Endothelial cell of umbilical vein (primary cell): ENCODE results near the gene LIPK. TPM values are rescaled to one million over a fixed set of nuclear protein-coding genes. Genes with fewer than 3 reads are reported as not detected.

ENCODE experiments used
- BruUV-seq: library from RNA; stranded (reverse); fragments of 400-500 nt; replicated peaks from 2 replicates; lab custom pipeline; 2021; lab: Mats Ljungman, UMichigan
- CTCF ChIA-PET: fragments of 300-600, 350-600 bp; sonication (Branson Sonifier 250); formaldehyde crosslinking; loops from one replicate; lab custom pipeline; 2021; ENCODE audit warnings: antibody characterized with exemption, inconsistent platforms; lab: Charles Lee
- POLR2A ChIA-PET: fragments of 300-600, 350-600 bp; sonication (Branson Sonifier 250); formaldehyde crosslinking; loops from one replicate; lab custom pipeline; 2021; ENCODE audit warnings: antibody characterized with exemption, inconsistent platforms; lab: Charles Lee
- DNase-seq: peaks from one replicate; pipeline ENCODE4 v3.0.0-alpha.2; 2011; ENCODE audit warnings: low read depth, low spot score
- FAIRE-seq: peaks from 2 replicates; lab custom pipeline; 2011; peaks lifted over from hg19 to GRCh38; lab: Jason Lieb, UNC
- H2AFZ ChIP-seq: 2 replicates; pipeline ENCODE4 v1.6.0; 2012; ENCODE audit warnings: low read depth, low read length, control low read depth, inconsistent platforms
- H3K27ac ChIP-seq: 2 replicates; pipeline ENCODE4 v1.5.1; 2011; ENCODE audit warnings: low read depth, mild to moderate bottlenecking, control low read depth, low read length, moderate library complexity; ENCODE audit not compliant: insufficient read depth
- H3K27me3 ChIP-seq, 2 experiments: 2 replicates each; pipeline versions ENCODE4 v1.6.0 to v1.6.1; 2011; ENCODE audit warnings: low read length in 2 of 2, mixed read lengths in 1 of 2; ENCODE audit not compliant: control insufficient read depth in 2 of 2, insufficient read depth in 2 of 2
- H3K36me3 ChIP-seq, 2 experiments: 2 replicates in 1 of 2; 3 replicates in 1 of 2; pipeline ENCODE4 v1.5.1; 2011; ENCODE audit warnings: low read length in 2 of 2, mild to moderate bottlenecking in 1 of 2, moderate library complexity in 1 of 2; ENCODE audit not compliant: control insufficient read depth in 2 of 2, insufficient read depth in 2 of 2; ENCODE audit errors: extremely low read depth in 1 of 2
- H3K4me1 ChIP-seq: 3 replicates; pipeline ENCODE4 v1.5.1; 2011; ENCODE audit warnings: mild to moderate bottlenecking, low read length; ENCODE audit not compliant: control insufficient read depth, insufficient read depth; ENCODE audit errors: extremely low read depth
- H3K4me2 ChIP-seq: 2 replicates; pipeline ENCODE4 v1.6.1; 2011; ENCODE audit warnings: low read length, control low read depth, mixed read lengths; ENCODE audit not compliant: insufficient read depth
- H3K4me3 ChIP-seq, 3 experiments: fragments of 200-600 bp in 1 of 3; sonication (generic), shearing (Covaris generic) in 1 of 3; replicated peaks in 1 of 3; 2 replicates each; pipeline ENCODE4 v1.5.1; 2011 to 2016; ENCODE audit warnings: control low read depth in 3 of 3, low read length in 3 of 3, mild to moderate bottlenecking in 2 of 3, inconsistent platforms in 1 of 3, low read depth in 1 of 3, moderate library complexity in 1 of 3; ENCODE audit not compliant: insufficient read depth in 1 of 3
- H3K79me2 ChIP-seq: 2 replicates; pipeline ENCODE4 v1.6.0; 2012; ENCODE audit warnings: low read length, inconsistent platforms; ENCODE audit not compliant: control insufficient read depth, insufficient read depth
- H3K9ac ChIP-seq: replicated peaks from 2 replicates; pipeline ENCODE3; 2011; ENCODE audit warnings: low read length, control low read depth; ENCODE audit not compliant: insufficient read depth; ENCODE audit errors: extremely low read depth
- H3K9me1 ChIP-seq: replicated peaks from 3 replicates; pipeline ENCODE4 v1.6.0; 2011; ENCODE audit warnings: mild to moderate bottlenecking, low read length; ENCODE audit not compliant: control insufficient read depth, insufficient read depth; ENCODE audit errors: extremely low read depth
- H3K9me3 ChIP-seq: replicated peaks from 2 replicates; pipeline ENCODE4 v1.5.1; 2012; ENCODE audit warnings: low read length, inconsistent platforms; ENCODE audit not compliant: control insufficient read depth, insufficient read depth
- H4K20me1 ChIP-seq: replicated peaks from 2 replicates; pipeline ENCODE3; 2011; ENCODE audit warnings: mild to moderate bottlenecking, low read length; ENCODE audit not compliant: control insufficient read depth, insufficient read depth; ENCODE audit errors: extremely low read depth
- CTCF ChIP-seq, 2 donors: IDR thresholded peaks; 1 replicate in 1 of 2; 2 replicates in 1 of 2; pipeline ENCODE4 v1.5.1; 2011; ENCODE audit warnings: low read length in 2 of 2, mild to moderate bottlenecking in 2 of 2, moderate library complexity in 2 of 2, control low read depth in 1 of 2, inconsistent platforms in 1 of 2, low read depth in 1 of 2; ENCODE audit not compliant: insufficient read depth in 1 of 2; ENCODE audit errors: extremely low read depth in 1 of 2
- EZH2 ChIP-seq: IDR thresholded peaks from 2 replicates; pipeline ENCODE4 v1.6.1; 2012; ENCODE audit warnings: borderline replicate concordance, low read depth, mild to moderate bottlenecking, moderate library complexity, low read length, inconsistent platforms; ENCODE audit not compliant: severe bottlenecking
- JUN ChIP-seq: IDR thresholded peaks from 2 replicates; pipeline ENCODE4 v1.6.1; 2011; ENCODE audit warnings: borderline replicate concordance, low read depth; ENCODE audit not compliant: insufficient read length, insufficient read depth
- MYC ChIP-seq: IDR thresholded peaks from one replicate; pipeline ENCODE4 v1.6.1; 2011; ENCODE audit warnings: mild to moderate bottlenecking, low read depth, low read length
- POLR2AphosphoS5 ChIP-seq: IDR thresholded peaks from 2 replicates; pipeline ENCODE4 v1.6.1; 2012; ENCODE audit warnings: low read depth, mild to moderate bottlenecking, control low read depth, low read length, moderate library complexity; ENCODE audit not compliant: insufficient read depth
- dilution Hi-C: fragments of 300-500 bp; cut with MboI; formaldehyde crosslinking; loops from one replicate; pipeline ENCODE4 v1.15.0; 2019; ENCODE audit warnings: low sequenced_read_pairs; ENCODE audit not compliant: extremely low pct_ligation_motif_present
- intact Hi-C: fragments of 100-400 bp; cut with micrococcal nuclease; formaldehyde crosslinking; loops from one replicate; pipeline ENCODE4 v1.10.0; 2022
- polyA plus RNA-seq, 4 experiments: library from polyadenylated mRNA; depleted of rRNA in 3 of 4; stranded (reverse) in 3 of 4; unstranded in 1 of 4; fragments of >200 nt; gene quantifications; 2 replicates each; pipeline versions ENCODE4 v1.2.1 to v1.2.3, GENCODE V29; 2011 to 2012; ENCODE audit warnings: missing spikeins in 1 of 4
- total RNA-seq: library from RNA; stranded (reverse); gene quantifications from 2 replicates; pipeline ENCODE4 v1.2.3, GENCODE V29; 2021

Gene LIPK
- total and polyA plus RNA-seq, 2 donors (not counting 3 experiments of a cell fraction or from before 2014, with no cell fraction given), result not detected

DNA sequence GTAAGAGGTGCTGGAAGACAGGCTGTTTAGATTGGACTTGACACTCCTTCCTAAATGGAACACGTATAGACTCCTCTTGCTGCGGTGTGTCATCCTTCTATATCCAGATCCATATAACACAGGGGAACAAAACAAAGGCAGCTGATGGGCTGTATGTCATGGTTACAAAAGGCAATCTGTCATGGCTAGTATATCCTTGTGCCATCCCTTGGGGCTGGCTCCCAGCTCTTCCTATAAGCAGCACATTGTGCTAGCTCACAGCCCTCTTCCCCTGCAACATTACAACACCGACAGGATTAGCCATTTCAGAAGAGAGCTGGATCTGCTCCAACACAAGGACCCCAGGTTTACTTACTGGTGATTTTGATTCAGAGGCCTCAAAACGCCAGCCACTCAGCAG, 15.3 kb downstream of the LIPK start:
- Histone ChIP-seq H3K9me3 (no peaks in the 10 kb centered on the region), H3K9me1 (no peaks in the 10 kb centered on the region), H3K79me2 (no peaks in the 10 kb centered on the region), H3K9ac (no peak overlapping the region), H3K4me3 (no peak overlapping the region), H3K4me1 (no peaks in the 10 kb centered on the region), H4K20me1 (no peaks in the 10 kb centered on the region), H3K4me2 (no peak overlapping the region), H3K36me3 (no peaks in the 10 kb centered on the region), H2AFZ (no peak overlapping the region), H3K27me3 (peaks cover 3 to 8% of the 10 kb centered on the region in 2 experiments), H3K27ac (no peak overlapping the region)
- FAIRE-seq (no peak), DNase-seq (no peak)
- dilution Hi-C loops (no loop called here), intact Hi-C loops (no loop called here)
- CTCF ChIA-PET, result interaction anchor here (1.1 to 1.5 kb wide), 2 partner anchors 28 to 89 kb away, joined by 3 to 6 read pairs; no protein-coding TSS in a partner anchor
- POLR2A ChIA-PET, result no interaction called here
- BruUV-seq, result no TSS peak
- TF ChIP-seq JUN, result no peak
- TF ChIP-seq EZH2, result no peak
- no peak for TF ChIP-seq CTCF (IDR thresholded peaks at IDR 0.05; ENCODE audit: extremely low read depth in 1 of 2, insufficient read depth in 1 of 2, low read depth in 1 of 2, low read length in 2 of 2)
- TF ChIP-seq POLR2AphosphoS5, result no peak
- TF ChIP-seq MYC, result no peak

DNA sequence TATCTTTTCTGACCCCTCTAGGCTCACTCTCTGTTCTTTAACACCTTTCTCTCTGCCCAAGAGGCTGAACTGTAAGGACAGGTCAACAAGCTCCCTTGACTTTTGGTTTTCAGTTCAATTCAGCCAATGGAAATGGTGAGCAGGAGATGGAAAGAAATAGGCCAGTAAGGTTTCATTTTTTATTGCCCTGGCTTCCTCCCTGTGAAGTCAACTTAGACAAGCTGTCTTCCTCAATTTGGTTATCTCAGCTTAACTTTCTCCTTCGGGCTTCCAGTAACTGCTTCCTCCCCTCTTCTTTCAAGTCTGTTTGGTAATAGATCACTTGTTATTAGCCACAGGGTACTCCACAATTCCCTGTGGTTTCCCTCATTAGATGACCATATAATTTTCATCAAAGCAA, 19.7 kb downstream of the LIPK start:
- DNase-seq, result no peak
- CTCF ChIA-PET, result no interaction called here
- Histone ChIP-seq H3K79me2 (no peaks in the 10 kb centered on the region), H2AFZ (no peak overlapping the region), H3K36me3 (no peaks in the 10 kb centered on the region), H3K27ac (no peak overlapping the region), H4K20me1 (no peaks in the 10 kb centered on the region), H3K4me2 (no peak overlapping the region), H3K27me3 (peaks cover 3 to 13% of the 10 kb centered on the region in 2 experiments), H3K4me3 (no peak overlapping the region), H3K9me1 (no peaks in the 10 kb centered on the region), H3K4me1 (no peaks in the 10 kb centered on the region), H3K9ac (no peak overlapping the region), H3K9me3 (no peaks in the 10 kb centered on the region)
- TF ChIP-seq MYC (no peak), POLR2AphosphoS5 (no peak)
- no TSS peak for BruUV-seq
- no peak for FAIRE-seq
- intact Hi-C loops, result no loop called here
- POLR2A ChIA-PET, result no interaction called here
- dilution Hi-C loops, result no loop called here
